ENCODE data around the gene WWTR1. TPM values are rescaled to one million over a fixed set of nuclear protein-coding genes. Genes with fewer than 3 reads are reported as not detected.

WWTR1 gene
- total RNA-seq, 2 donors from 2014 or later = 6.8 to 35.8 TPM

- Histone ChIP-seq H3K4me3 (no peak overlapping the region), H3K9me3 (no peaks in the 10 kb centered on the region), H3K36me3 (no peaks in the 10 kb centered on the region), H3K27me3 (no peaks in the 10 kb centered on the region), H3K27ac (peak overlapping the region; percentile 48), H3K4me1 (no peaks in the 10 kb centered on the region), H3K9ac (ENCODE audit: low read depth in 2 of 2, low read length in 2 of 2) (no peak overlapping the region)
- intact Hi-C loops (cut with DNase I) = no loop called here
- no peak for TF ChIP-seq CTCF (IDR thresholded peaks at IDR 0.05)
- DNase-seq = no peak
Observed at GRCh38 chr3:149548669-149549065, 109.2 kb downstream of the WWTR1 start.

- Histone ChIP-seq H3K4me3 (no peak overlapping the region), H3K4me1 (no peaks in the 10 kb centered on the region), H3K36me3 (no peaks in the 10 kb centered on the region), H3K27ac (peak overlapping the region; percentile 48), H3K27me3 (no peaks in the 10 kb centered on the region), H3K9ac (ENCODE audit: low read depth in 2 of 2, low read length in 2 of 2) (no peak overlapping the region), H3K9me3 (no peaks in the 10 kb centered on the region)
- intact Hi-C loops (cut with DNase I) = no loop called here
- DNase-seq = peak; percentile 24
- TF ChIP-seq CTCF (IDR thresholded peaks at IDR 0.05) = no peak
Observed at GRCh38 chr3:149547954-149548668, 109.7 kb downstream of the WWTR1 start.

GRCh38 chr3:149547413-149547812, 110.4 kb downstream of the WWTR1 start:
- no peaks in the 10 kb centered on the region for H3K36me3 ChIP-seq
- H3K27ac ChIP-seq = peak overlapping the region; percentile 48
- DNase-seq = peak; percentile 56
- H3K4me1 ChIP-seq = no peaks in the 10 kb centered on the region
- H3K27me3 ChIP-seq = no peaks in the 10 kb centered on the region
- intact Hi-C loops (cut with DNase I) = no loop called here
- H3K9ac ChIP-seq (ENCODE audit: low read depth in 2 of 2, low read length in 2 of 2) = no peak overlapping the region
- H3K9me3 ChIP-seq = no peaks in the 10 kb centered on the region
- H3K4me3 ChIP-seq = no peak overlapping the region
- no peak for TF ChIP-seq CTCF (IDR thresholded peaks at IDR 0.05)

GRCh38 chr3:149545049-149545448, 112.8 kb downstream of the WWTR1 start:
- no peaks in the 10 kb centered on the region for H3K9me3 ChIP-seq
- H3K27ac ChIP-seq = no peak overlapping the region
- H3K27me3 ChIP-seq = no peaks in the 10 kb centered on the region
- no peak for DNase-seq
- H3K36me3 ChIP-seq = no peaks in the 10 kb centered on the region
- intact Hi-C loops (cut with DNase I) = no loop called here
- no peak overlapping the region for H3K9ac ChIP-seq (ENCODE audit: low read depth in 2 of 2, low read length in 2 of 2)
- H3K4me1 ChIP-seq = no peaks in the 10 kb centered on the region
- no peak for TF ChIP-seq CTCF (IDR thresholded peaks at IDR 0.05)
- H3K4me3 ChIP-seq = no peak overlapping the region

- H3K27ac ChIP-seq = no peak overlapping the region
- H3K9ac ChIP-seq (ENCODE audit: low read depth in 2 of 2, low read length in 2 of 2) = no peak overlapping the region
- no peak for TF ChIP-seq CTCF (IDR thresholded peaks at IDR 0.05)
- no peaks in the 10 kb centered on the region for H3K4me1 ChIP-seq
- H3K27me3 ChIP-seq = no peaks in the 10 kb centered on the region
- no peak overlapping the region for H3K4me3 ChIP-seq
- no peaks in the 10 kb centered on the region for H3K36me3 ChIP-seq
- H3K9me3 ChIP-seq = no peaks in the 10 kb centered on the region
- intact Hi-C loops (cut with DNase I) = no loop called here
- DNase-seq = no peak
Observed at GRCh38 chr3:149542375-149543312, 115.2 kb downstream of the WWTR1 start.

Measured in colonic mucosa (tissue), 4 donors.